Measurements from ENCODE around the gene LCN2. TPM values are rescaled to one million over a fixed set of nuclear protein-coding genes. Genes with fewer than 3 reads are reported as not detected.
A peak's percentile ranks its signal among the peaks of the same experiment; 100 is the strongest.
"Not testable (repeated sequence)": the region's sequence is repeated elsewhere in the genome, so short reads cannot be mapped to it uniquely, and the experiment has no call there.

LCN2 gene
- total RNA-seq, 2 experiments from 2014 or later = not detected

GRCh38 chr9:128169492-128169891, 20.2 kb downstream of the LCN2 start:
- CTCF ChIA-PET = no interaction called here
- H3K9me3 Mint-ChIP-seq = no peaks in the 10 kb centered on the region
- H3K36me3 Mint-ChIP-seq (ENCODE audit: low read depth) = peaks cover 9% of the 10 kb centered on the region
- H3K27me3 Mint-ChIP-seq (ENCODE audit: low read depth) = no peaks in the 10 kb centered on the region
- intact Hi-C loops (cut with micrococcal nuclease) = no loop called here
- DNase-seq = no peak
- no peak overlapping the region for H3K4me3 Mint-ChIP-seq
- no peak overlapping the region for H3K27ac Mint-ChIP-seq
- no peaks in the 10 kb centered on the region for H3K4me1 Mint-ChIP-seq (ENCODE audit: low read depth)

- intact Hi-C loops (cut with micrococcal nuclease) = no loop called here
- H3K36me3 Mint-ChIP-seq (ENCODE audit: low read depth) = peaks cover 8% of the 10 kb centered on the region
- no peak for DNase-seq
- no peak overlapping the region for H3K27ac Mint-ChIP-seq
- no peaks in the 10 kb centered on the region for H3K27me3 Mint-ChIP-seq (ENCODE audit: low read depth)
- H3K9me3 Mint-ChIP-seq = no peaks in the 10 kb centered on the region
- no peak overlapping the region for H3K4me3 Mint-ChIP-seq
- no peaks in the 10 kb centered on the region for H3K4me1 Mint-ChIP-seq (ENCODE audit: low read depth)
- CTCF ChIA-PET = interaction anchor here (0.8 kb wide), 1 partner anchor 20 kb away, joined by 3 read pairs; no protein-coding TSS in a partner anchor
Observed at GRCh38 chr9:128169925-128170324, 20.7 kb downstream of the LCN2 start.

GRCh38 chr9:128174062-128174461, 24.8 kb downstream of the LCN2 start:
- peaks cover 2% of the 10 kb centered on the region for H3K9me3 Mint-ChIP-seq
- CTCF ChIA-PET = interaction anchor here (0.7 to 1.3 kb wide), 2 partner anchors 9 to 463 kb away, joined by 3 read pairs; no protein-coding TSS in a partner anchor
- H3K27ac Mint-ChIP-seq = no peak overlapping the region
- no peak for DNase-seq
- intact Hi-C loops (cut with micrococcal nuclease) = no loop called here
- H3K27me3 Mint-ChIP-seq (ENCODE audit: low read depth) = no peaks in the 10 kb centered on the region
- H3K36me3 Mint-ChIP-seq (ENCODE audit: low read depth) = peaks cover 9% of the 10 kb centered on the region
- H3K4me3 Mint-ChIP-seq = no peak overlapping the region
- H3K4me1 Mint-ChIP-seq (ENCODE audit: low read depth) = no peaks in the 10 kb centered on the region

- CTCF ChIA-PET = interaction anchor here (1.1 to 1.3 kb wide), 2 partner anchors 8 to 16 kb away, joined by 3 to 4 read pairs; partner anchors contain the start of gene CIZ1
- peaks cover 17% of the 10 kb centered on the region for H3K36me3 Mint-ChIP-seq (ENCODE audit: low read depth)
- no peak overlapping the region for H3K27ac Mint-ChIP-seq
- H3K4me3 Mint-ChIP-seq = no peak overlapping the region
- no peak for DNase-seq
- H3K27me3 Mint-ChIP-seq (ENCODE audit: low read depth) = no peaks in the 10 kb centered on the region
- H3K4me1 Mint-ChIP-seq (ENCODE audit: low read depth) = no peaks in the 10 kb centered on the region
- intact Hi-C loops (cut with micrococcal nuclease) = no loop called here
- H3K9me3 Mint-ChIP-seq = peaks cover 4% of the 10 kb centered on the region
Observed at GRCh38 chr9:128175102-128175563, 25.9 kb downstream of the LCN2 start.

GRCh38 chr9:128175726-128176125, 26.5 kb downstream of the LCN2 start:
- no peak for DNase-seq
- Mint-ChIP-seq H3K4me1 (ENCODE audit: low read depth) (no peaks in the 10 kb centered on the region), H3K27ac (no peak overlapping the region), H3K36me3 (ENCODE audit: low read depth) (peaks cover 23% of the 10 kb centered on the region), H3K9me3 (peaks cover 4% of the 10 kb centered on the region), H3K27me3 (ENCODE audit: low read depth) (no peaks in the 10 kb centered on the region), H3K4me3 (no peak overlapping the region)
- CTCF ChIA-PET = interaction anchor here (1.1 kb wide), 1 partner anchor 15 kb away, joined by 4 read pairs; the partner anchor contains the start of gene CIZ1
- intact Hi-C loops (cut with micrococcal nuclease) = no loop called here

- H3K27me3 Mint-ChIP-seq (ENCODE audit: low read depth) = no peaks in the 10 kb centered on the region
- H3K36me3 Mint-ChIP-seq (ENCODE audit: low read depth) = peaks cover 31% of the 10 kb centered on the region
- no peak overlapping the region for H3K27ac Mint-ChIP-seq
- CTCF ChIA-PET = no interaction called here
- DNase-seq = no peak
- peaks cover under 1% of the 10 kb centered on the region for H3K4me1 Mint-ChIP-seq (ENCODE audit: low read depth)
- intact Hi-C loops (cut with micrococcal nuclease) = no loop called here
- H3K9me3 Mint-ChIP-seq = peaks cover 4% of the 10 kb centered on the region
- no peak overlapping the region for H3K4me3 Mint-ChIP-seq
Observed at GRCh38 chr9:128178806-128179431, 29.7 kb downstream of the LCN2 start.

- no peak for DNase-seq
- CTCF ChIA-PET = interaction anchor here (0.6 kb wide), 1 partner anchor 15 kb away, joined by 5 read pairs; no protein-coding TSS in a partner anchor
- no peak overlapping the region for H3K27ac Mint-ChIP-seq
- intact Hi-C loops (cut with micrococcal nuclease) = no loop called here
- H3K36me3 Mint-ChIP-seq (ENCODE audit: low read depth) = peaks cover 31% of the 10 kb centered on the region
- no peaks in the 10 kb centered on the region for H3K27me3 Mint-ChIP-seq (ENCODE audit: low read depth)
- H3K4me3 Mint-ChIP-seq = no peak overlapping the region
- H3K9me3 Mint-ChIP-seq = peaks cover 4% of the 10 kb centered on the region
- peaks cover 2% of the 10 kb centered on the region for H3K4me1 Mint-ChIP-seq (ENCODE audit: low read depth)
Observed at GRCh38 chr9:128180001-128180400, 30.7 kb downstream of the LCN2 start.

- intact Hi-C loops (cut with micrococcal nuclease) = no loop called here
- Mint-ChIP-seq H3K4me3 (no peak overlapping the region), H3K36me3 (ENCODE audit: low read depth) (peaks cover 31% of the 10 kb centered on the region), H3K9me3 (peaks cover 4% of the 10 kb centered on the region), H3K27me3 (ENCODE audit: low read depth) (no peaks in the 10 kb centered on the region), H3K27ac (no peak overlapping the region), H3K4me1 (ENCODE audit: low read depth) (peaks cover 2% of the 10 kb centered on the region)
- CTCF ChIA-PET = interaction anchor here (0.6 kb wide), 1 partner anchor 15 kb away, joined by 5 read pairs; no protein-coding TSS in a partner anchor
- DNase-seq = no peak
Observed at GRCh38 chr9:128180447-128180846, 31.2 kb downstream of the LCN2 start.

GRCh38 chr9:128181480-128181879, 32.2 kb downstream of the LCN2 start:
- CTCF ChIA-PET; H3K4me3 Mint-ChIP-seq; H3K9me3 Mint-ChIP-seq; H3K4me1 Mint-ChIP-seq (ENCODE audit: low read depth); DNase-seq; H3K27ac Mint-ChIP-seq; intact Hi-C loops (cut with micrococcal nuclease); H3K27me3 Mint-ChIP-seq (ENCODE audit: low read depth): not testable (repeated sequence)
- H3K36me3 Mint-ChIP-seq (ENCODE audit: low read depth) = peaks cover 38% of the 10 kb centered on the region

- DNase-seq = no peak
- H3K4me1 Mint-ChIP-seq (ENCODE audit: low read depth) = peaks cover 2% of the 10 kb centered on the region
- intact Hi-C loops (cut with micrococcal nuclease) = no loop called here
- no peak overlapping the region for H3K4me3 Mint-ChIP-seq
- no peak overlapping the region for H3K27ac Mint-ChIP-seq
- CTCF ChIA-PET = interaction anchor here (0.6 to 0.7 kb wide), 2 partner anchors 8 to 339 kb away, joined by 3 read pairs; no protein-coding TSS in a partner anchor
- H3K9me3 Mint-ChIP-seq = peaks cover 4% of the 10 kb centered on the region
- no peaks in the 10 kb centered on the region for H3K27me3 Mint-ChIP-seq (ENCODE audit: low read depth)
- H3K36me3 Mint-ChIP-seq (ENCODE audit: low read depth) = peaks cover 38% of the 10 kb centered on the region
Observed at GRCh38 chr9:128182893-128183588, 33.8 kb downstream of the LCN2 start.

GRCh38 chr9:128185979-128186965, 37.0 kb downstream of the LCN2 start:
- Mint-ChIP-seq H3K36me3 (ENCODE audit: low read depth) (peaks cover 18% of the 10 kb centered on the region), H3K27ac (peak overlapping the region; percentile 27), H3K4me1 (ENCODE audit: low read depth) (peaks cover 19% of the 10 kb centered on the region), H3K9me3 (no peaks in the 10 kb centered on the region), H3K27me3 (ENCODE audit: low read depth) (no peaks in the 10 kb centered on the region), H3K4me3 (no peak overlapping the region)
- intact Hi-C loops (cut with micrococcal nuclease) = no loop called here
- DNase-seq = no peak
- CTCF ChIA-PET = interaction anchor here (0.6 kb wide), 1 partner anchor 16 kb away, joined by 3 read pairs; no protein-coding TSS in a partner anchor

- Mint-ChIP-seq H3K9me3 (no peaks in the 10 kb centered on the region), H3K4me1 (ENCODE audit: low read depth) (peaks cover 23% of the 10 kb centered on the region), H3K27me3 (ENCODE audit: low read depth) (no peaks in the 10 kb centered on the region), H3K36me3 (ENCODE audit: low read depth) (peaks cover 17% of the 10 kb centered on the region), H3K4me3 (no peak overlapping the region), H3K27ac (no peak overlapping the region)
- intact Hi-C loops (cut with micrococcal nuclease) = no loop called here
- no peak for DNase-seq
- CTCF ChIA-PET = interaction anchor here (0.8 kb wide), 1 partner anchor 11 kb away, joined by 4 read pairs; no protein-coding TSS in a partner anchor
Observed at GRCh38 chr9:128187361-128187760, 38.1 kb downstream of the LCN2 start.
